Astrocyte of the cerebellum (primary cell): ENCODE data around the gene GATD1.

ENCODE experiments used
- DNase-seq: peaks from one replicate; pipeline ENCODE4 v3.0.0-alpha.2; 2011; ENCODE audit warnings: low read depth
- H3K4me3 ChIP-seq: 2 replicates; pipeline ENCODE4 v1.5.1; 2011; ENCODE audit warnings: mild to moderate bottlenecking, low read depth, low read length, moderate library complexity
- in situ Hi-C: cut with HindIII; loops from 2 replicates; pipeline ENCODE4 v1.10.0; 2017; ENCODE audit warnings: low sequenced_read_pairs
- TF ChIP-seq, protein P1 (sequence below): IDR thresholded peaks from 2 replicates; pipeline ENCODE4 v1.5.1; 2012; ENCODE audit warnings: low read length, low read depth, moderate library complexity, mild to moderate bottlenecking; ENCODE audit errors: missing control alignments

GATD1 gene

DNA sequence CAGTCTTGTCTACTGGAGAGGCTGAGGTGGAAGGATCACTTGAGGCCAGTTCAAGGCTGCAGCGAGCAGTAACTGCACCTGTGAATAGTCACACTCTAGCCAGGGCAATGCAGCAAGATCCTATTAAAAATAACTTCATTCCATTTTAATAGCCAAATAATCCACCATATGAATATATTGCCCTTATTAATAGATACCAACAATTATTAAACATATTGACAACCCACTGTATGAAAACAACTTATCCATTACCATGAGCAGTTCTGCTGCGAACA, 10.4 kb downstream of the GATD1 start:
- in situ Hi-C loops, result loop anchor here (25.0 kb wide), 1 partner anchor 105 kb away; no protein-coding TSS in a partner anchor
- no peak for DNase-seq
- TF ChIP-seq, protein P1, sequence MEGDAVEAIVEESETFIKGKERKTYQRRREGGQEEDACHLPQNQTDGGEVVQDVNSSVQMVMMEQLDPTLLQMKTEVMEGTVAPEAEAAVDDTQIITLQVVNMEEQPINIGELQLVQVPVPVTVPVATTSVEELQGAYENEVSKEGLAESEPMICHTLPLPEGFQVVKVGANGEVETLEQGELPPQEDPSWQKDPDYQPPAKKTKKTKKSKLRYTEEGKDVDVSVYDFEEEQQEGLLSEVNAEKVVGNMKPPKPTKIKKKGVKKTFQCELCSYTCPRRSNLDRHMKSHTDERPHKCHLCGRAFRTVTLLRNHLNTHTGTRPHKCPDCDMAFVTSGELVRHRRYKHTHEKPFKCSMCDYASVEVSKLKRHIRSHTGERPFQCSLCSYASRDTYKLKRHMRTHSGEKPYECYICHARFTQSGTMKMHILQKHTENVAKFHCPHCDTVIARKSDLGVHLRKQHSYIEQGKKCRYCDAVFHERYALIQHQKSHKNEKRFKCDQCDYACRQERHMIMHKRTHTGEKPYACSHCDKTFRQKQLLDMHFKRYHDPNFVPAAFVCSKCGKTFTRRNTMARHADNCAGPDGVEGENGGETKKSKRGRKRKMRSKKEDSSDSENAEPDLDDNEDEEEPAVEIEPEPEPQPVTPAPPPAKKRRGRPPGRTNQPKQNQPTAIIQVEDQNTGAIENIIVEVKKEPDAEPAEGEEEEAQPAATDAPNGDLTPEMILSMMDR, result no peak
- H3K4me3 ChIP-seq, result no peak overlapping the region

DNA sequence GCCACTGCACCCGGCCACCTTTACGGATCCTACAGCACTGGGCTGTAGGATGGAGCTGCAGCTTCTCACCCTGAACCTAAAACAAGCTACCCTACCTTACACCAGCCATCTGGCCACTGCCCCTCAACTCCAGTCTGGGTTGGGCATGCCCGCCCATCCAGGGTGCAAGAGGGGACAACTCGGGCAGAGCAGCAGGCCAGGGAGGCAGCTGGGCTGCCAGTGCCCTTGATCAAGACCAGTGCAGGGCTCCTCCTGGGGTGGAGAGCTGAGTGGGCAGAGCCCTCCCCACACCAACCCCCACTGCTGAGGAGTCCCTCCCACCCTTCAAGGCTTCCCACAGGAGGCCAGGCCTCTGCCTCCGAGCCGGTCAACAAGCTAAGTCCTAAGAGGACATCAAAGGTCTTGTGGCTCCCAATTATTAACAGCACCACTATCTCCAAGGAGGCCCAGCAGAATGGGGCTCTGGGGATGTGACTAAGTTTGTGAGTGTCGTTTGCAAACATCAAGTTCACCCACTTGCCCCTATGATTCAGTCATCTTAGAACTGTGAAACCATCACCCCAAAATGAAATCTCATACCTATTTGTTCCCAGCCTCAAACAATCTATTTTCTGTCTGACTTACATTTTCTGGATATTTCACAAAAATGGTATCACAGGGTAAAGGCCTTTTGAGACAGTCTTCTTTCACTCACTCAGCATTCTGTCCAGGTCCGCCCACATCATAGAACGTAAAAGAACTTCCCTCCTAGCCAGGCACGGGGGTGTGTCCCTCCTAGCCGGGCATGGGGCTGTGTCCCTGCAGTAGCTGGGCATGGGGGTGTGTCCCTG, 11.0 kb downstream of the GATD1 start:
- DNase-seq, result no peak
- in situ Hi-C loops, result loop anchor here (25.0 kb wide), 1 partner anchor 104 kb away; no protein-coding TSS in a partner anchor
- no peak overlapping the region for H3K4me3 ChIP-seq
- TF ChIP-seq, protein P1, result no peak

DNA sequence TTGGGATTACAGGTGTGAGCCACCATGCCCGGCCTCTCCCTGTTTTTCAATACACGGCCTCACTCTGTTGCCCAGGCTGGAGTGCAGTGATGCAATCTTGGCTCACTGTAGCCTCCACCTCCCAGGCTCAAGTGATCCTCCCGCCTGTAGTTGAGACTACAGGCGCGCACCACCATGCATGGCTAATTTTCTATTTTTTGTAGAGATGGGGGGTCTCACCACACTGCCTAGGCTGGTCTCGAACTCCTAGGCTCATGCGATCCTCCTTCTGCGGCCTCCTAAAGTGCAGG, 11.5 kb downstream of the GATD1 start:
- in situ Hi-C loops, result loop anchor here (25.0 kb wide), 1 partner anchor 103 kb away; no protein-coding TSS in a partner anchor
- TF ChIP-seq, protein P1, result no peak
- no peak overlapping the region for H3K4me3 ChIP-seq
- DNase-seq, result no peak

DNA sequence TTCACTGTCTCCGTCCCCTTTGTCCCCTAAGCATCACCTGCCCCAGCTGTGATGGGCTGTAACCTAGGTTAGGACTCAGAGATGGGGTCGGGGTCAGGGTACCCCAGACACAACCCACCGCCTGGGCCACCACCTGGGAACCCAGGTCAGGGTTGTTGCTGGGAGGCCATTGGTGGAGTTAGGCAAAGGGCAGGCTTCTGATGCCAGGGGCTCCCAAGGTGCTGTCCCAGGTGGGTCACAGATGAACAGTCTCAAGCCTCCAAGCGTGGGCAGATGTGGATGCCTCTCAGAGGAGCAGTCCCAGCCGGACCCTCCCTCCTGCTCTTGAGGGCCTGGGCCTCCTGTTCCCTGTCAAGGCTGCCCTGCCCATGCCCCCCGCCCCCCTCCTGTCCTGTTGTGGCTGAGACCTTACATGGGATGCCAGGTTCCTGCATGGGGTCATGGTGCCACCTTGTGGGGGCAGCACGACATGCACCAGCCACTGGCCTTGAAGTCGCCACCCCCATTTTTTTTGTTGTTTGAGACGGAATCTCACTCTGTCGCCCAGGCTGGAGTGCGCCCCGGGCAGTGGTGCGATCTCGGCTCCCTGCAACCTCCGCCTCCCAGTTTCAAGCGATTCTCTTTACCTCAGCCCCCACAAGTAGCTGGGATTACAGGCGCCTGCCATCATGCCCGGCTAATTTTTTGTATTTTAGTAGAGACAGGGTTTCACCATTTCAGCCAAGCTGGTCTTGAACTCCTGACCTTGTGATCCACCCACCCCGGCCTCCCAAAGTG, 12.1 kb downstream of the GATD1 start:
- no peak for DNase-seq
- TF ChIP-seq, protein P1, result peak; percentile 50
- in situ Hi-C loops, result loop anchor here (25.0 kb wide), 1 partner anchor 103 kb away; no protein-coding TSS in a partner anchor
- H3K4me3 ChIP-seq, result no peak overlapping the region

DNA sequence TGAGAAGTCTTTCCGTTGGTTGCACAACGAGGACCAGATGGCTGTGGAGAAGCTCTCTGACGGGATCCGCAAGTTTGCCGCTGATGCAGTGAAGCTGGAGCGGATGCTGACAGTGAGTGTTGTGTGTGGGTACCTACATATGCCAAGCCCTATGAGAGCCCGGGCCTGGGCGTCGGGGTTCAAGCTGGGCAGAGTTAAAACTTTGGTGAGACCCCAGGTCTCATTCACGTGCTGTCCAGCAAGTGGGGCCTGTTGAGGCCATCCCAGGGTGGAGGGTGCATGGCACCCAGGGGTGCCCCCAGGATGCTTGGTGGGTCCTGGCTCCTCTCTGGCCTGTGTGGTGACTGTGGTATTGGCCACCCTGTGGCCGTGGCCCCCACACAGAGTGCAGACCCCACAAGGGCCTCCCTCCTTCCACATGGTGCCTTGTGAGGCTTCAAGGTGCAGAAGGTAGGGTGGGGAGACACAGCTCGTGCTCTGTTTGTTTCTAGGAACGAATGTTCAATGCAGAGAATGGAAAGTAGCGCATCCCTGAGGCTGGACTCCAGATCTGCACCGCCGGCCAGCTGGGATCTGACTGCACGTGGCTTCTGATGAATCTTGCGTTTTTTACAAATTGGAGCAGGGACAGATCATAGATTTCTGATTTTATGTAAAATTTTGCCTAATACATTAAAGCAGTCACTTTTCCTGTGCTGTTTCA, 12.8 kb downstream of the GATD1 start:
- in situ Hi-C loops, result loop anchor here (25.0 kb wide), 1 partner anchor 102 kb away; no protein-coding TSS in a partner anchor
- no peak for DNase-seq
- no peak overlapping the region for H3K4me3 ChIP-seq
- TF ChIP-seq, protein P1, result no peak
